ENCODE measurements around the gene RAMP2.

RAMP2 gene

GRCh38 chr17:42796066-42796758, 35.2 kb downstream of the RAMP2 start:
- no peak for DNase-seq

- DNase-seq, result no peak
Measured at GRCh38 chr17:42797067-42798007, 36.3 kb downstream of the RAMP2 start.

GRCh38 chr17:42798011-42798382, 37.0 kb downstream of the RAMP2 start:
- no peak for DNase-seq

- peak; percentile 81 for DNase-seq
Measured at GRCh38 chr17:42798383-42799380, 37.7 kb downstream of the RAMP2 start, which contains the start of the genes CNTD1 and COA3. Gene CNTD1, plus strand, starts transcription at chr17:42798861. Its CDS starts 207 bp downstream, at chr17:42799068. Gene COA3, minus strand, starts transcription at chr17:42798704. Its CDS starts 23 bp downstream, at chr17:42798681.

GRCh38 chr17:42803074-42803883, 42.3 kb downstream of the RAMP2 start:
- DNase-seq, result no peak

- DNase-seq, result no peak
Measured at GRCh38 chr17:42804918-42805367, 43.9 kb downstream of the RAMP2 start.

- no peak for DNase-seq
Measured at GRCh38 chr17:42806249-42806648, 45.2 kb downstream of the RAMP2 start.

GRCh38 chr17:42809250-42809649, 48.2 kb downstream of the RAMP2 start:
- no peak for DNase-seq
